A549 (cell line): ENCODE results near the gene RORB. TPM values are rescaled to one million over a fixed set of nuclear protein-coding genes. Genes with fewer than 3 reads are reported as not detected.

Experiments
- ATAC-seq, 2 experiments: fragments of 200-7000 bp in 1 of 2; fragments of >200 bp in 1 of 2; cut with Nextera tagmentation in 1 of 2; cut with Tn5 transposase in 1 of 2; 3 replicates each; pipeline versions ENCODE4 v1.8.0 to v1.9.1; 2018 to 2020; ENCODE audit warnings: mild to moderate bottlenecking in 1 of 2, moderate library complexity in 1 of 2
- CTCF ChIA-PET: fragments of 300-600 bp; sonication (Branson Sonifier 250); formaldehyde crosslinking; extraction: SDS; loops from one replicate; lab custom pipeline; 2021; ENCODE audit warnings: antibody characterized with exemption, inconsistent platforms; lab: Yijun Ruan, JAX
- POLR2A ChIA-PET: fragments of 350-600 bp; formaldehyde crosslinking; extraction: SDS; loops from one replicate; lab custom pipeline; 2021; ENCODE audit warnings: antibody characterized with exemption, inconsistent platforms; lab: Yijun Ruan, JAX
- DNase-seq, 2 experiments: peaks; one replicate each; pipeline versions ENCODE4 v3.0.0 to v3.0.0-alpha.2; 2011 to 2016; ENCODE audit warnings: low read depth in 1 of 2, low spot score in 1 of 2
- FAIRE-seq: peaks from 2 replicates; lab custom pipeline; 2011; peaks lifted over from hg19 to GRCh38; lab: Jason Lieb, UNC
- H3K27ac ChIP-seq, 2 experiments: fragments of >200 bp; sonication (Bioruptor Twin); formaldehyde crosslinking; 3 replicates each; pipeline ENCODE4 v1.5.1; 2016 to 2017
- H3K4me1 ChIP-seq: fragments of >200 bp; sonication (Bioruptor Twin); formaldehyde crosslinking; 3 replicates; pipeline ENCODE4 v1.6.1; 2016
- H3K4me2 ChIP-seq: fragments of >200 bp; sonication (Bioruptor Twin); formaldehyde crosslinking; 3 replicates; pipeline ENCODE4 v1.6.1; 2016
- H3K4me3 ChIP-seq: fragments of >200 bp; sonication (Bioruptor Twin); formaldehyde crosslinking; 3 replicates; pipeline ENCODE4 v1.5.1; 2016
- H3K9me3 ChIP-seq: fragments of >200 bp; sonication (Bioruptor Twin); formaldehyde crosslinking; 3 replicates; pipeline ENCODE4 v1.6.1; 2016
- BCL3 ChIP-seq: fragments of >200 bp; sonication (Bioruptor Twin); formaldehyde crosslinking; IDR thresholded peaks from 3 replicates; pipeline ENCODE4 v1.6.1; 2016
- CBX8 ChIP-seq: fragments of 200-600 bp; sonication (generic); IDR thresholded peaks from 2 replicates; pipeline ENCODE4 v1.6.1; 2016
- CHD4 ChIP-seq: fragments of 200-600 bp; sonication (generic); IDR thresholded peaks from 2 replicates; pipeline ENCODE4 v1.6.1; 2016; ENCODE audit warnings: antibody characterized with exemption, mild to moderate bottlenecking, borderline replicate concordance
- CTCF ChIP-seq: fragments of >200 bp; sonication (Bioruptor Twin); formaldehyde crosslinking; IDR thresholded peaks from 3 replicates; pipeline ENCODE4 v1.5.1; 2016
- EHF ChIP-seq: fragments of 250-450 bp; sonication (Bioruptor Pico); IDR thresholded peaks from 2 replicates; pipeline ENCODE4 v1.5.0; 2020; ENCODE audit warnings: mild to moderate bottlenecking
- EHMT2 ChIP-seq: fragments of 200-600 bp; sonication (generic); IDR thresholded peaks from 2 replicates; pipeline ENCODE4 v1.6.1; 2016; ENCODE audit warnings: antibody characterized with exemption, low read depth, mild to moderate bottlenecking, moderate library complexity
- FOSL2 ChIP-seq, 2 experiments: fragments of 450-650 bp in 1 of 2; fragments of >200 bp in 1 of 2; sonication (Bioruptor Twin) in 1 of 2; formaldehyde crosslinking; IDR thresholded peaks; 2 replicates each; pipeline versions ENCODE4 v1.5.0 to v1.6.1; 2016 to 2020; ENCODE audit warnings: mild to moderate bottlenecking in 1 of 2, moderate library complexity in 1 of 2
- HES2 ChIP-seq: fragments of >200 bp; sonication (Bioruptor Twin); formaldehyde crosslinking; IDR thresholded peaks from 2 replicates; pipeline ENCODE4 v1.6.1; 2016
- HEYL ChIP-seq: fragments of 250-450 bp; sonication (Bioruptor Pico); IDR thresholded peaks from 2 replicates; pipeline ENCODE4 v1.8.0; 2021; ENCODE audit warnings: mild to moderate bottlenecking, moderate library complexity
- HMGXB4 ChIP-seq: fragments of 250-450 bp; sonication (Bioruptor Pico); IDR thresholded peaks from 2 replicates; pipeline ENCODE4 v1.5.0; 2021; ENCODE audit warnings: mild to moderate bottlenecking, moderate library complexity, borderline replicate concordance
- JUN ChIP-seq, 2 experiments: fragments of >200 bp; sonication (Bioruptor Twin); formaldehyde crosslinking; IDR thresholded peaks; 2 replicates in 1 of 2; 3 replicates in 1 of 2; pipeline ENCODE4 v1.6.1; 2016 to 2017
- MYC ChIP-seq: IDR thresholded peaks from 2 replicates; pipeline ENCODE4 v1.6.1; 2012; ENCODE audit warnings: mild to moderate bottlenecking, inconsistent platforms, low read length, improper control_type of control experiment, borderline replicate concordance
- POLR2A ChIP-seq: IDR thresholded peaks from 2 replicates; pipeline ENCODE4 v1.6.1; 2012; ENCODE audit warnings: mild to moderate bottlenecking, low read length
- RAD21 ChIP-seq, 2 experiments: fragments of >200 bp in 1 of 2; sonication (Bioruptor Twin) in 1 of 2; formaldehyde crosslinking in 1 of 2; IDR thresholded peaks in 1 of 2; conservative IDR thresholded peaks in 1 of 2; 2 replicates in 1 of 2; 3 replicates in 1 of 2; pipeline ENCODE4 v1.6.1; 2012 to 2018; ENCODE audit warnings: inconsistent platforms in 1 of 2
- RARB ChIP-seq: fragments of 250-450 bp; sonication (Bioruptor Pico); IDR thresholded peaks from 2 replicates; pipeline ENCODE4 v1.8.0; 2021; ENCODE audit warnings: mild to moderate bottlenecking, moderate library complexity
- RNF2 ChIP-seq: fragments of 200-600 bp; sonication (generic); IDR thresholded peaks from 2 replicates; pipeline ENCODE4 v1.6.1; 2016; ENCODE audit warnings: low read depth, mild to moderate bottlenecking, antibody characterized with exemption, moderate library complexity, borderline replicate concordance
- ZFP36 ChIP-seq: fragments of 450-650 bp; IDR thresholded peaks from 2 replicates; pipeline ENCODE4 v1.6.1; 2014; ENCODE audit warnings: borderline replicate concordance; ENCODE audit not compliant: partially characterized antibody
- WGBS: methylation state at CpG from one replicate; pipeline ENCODE4 v1.1.6; 2017; ENCODE audit errors: missing lambda C conversion rate; 5-methylcytosine and 5-hydroxymethylcytosine counted together
- polyA plus RNA-seq, 4 experiments: library from polyadenylated mRNA; depleted of rRNA in 3 of 4; stranded (reverse); fragments of >200 nt; fragmentation: RNase III in 1 of 4; extraction: RNeasy Plus Mini Kit Qiagen cat#74134 plus additional on column Dnase treatment in 1 of 4; gene quantifications; 2 replicates in 3 of 4; 3 replicates in 1 of 4; pipeline ENCODE4 v1.2.3, GENCODE V29; 2011 to 2017
- TF ChIP-seq, protein P1 (sequence below): IDR thresholded peaks from 2 replicates; pipeline ENCODE4 v1.6.1; 2012; ENCODE audit warnings: low read depth, borderline replicate concordance
- TF ChIP-seq, protein P2 (sequence below): IDR thresholded peaks from 2 replicates; pipeline ENCODE4 v1.6.1; 2012

Gene RORB
- polyA plus RNA-seq, 2 of the 4 experiments (the other 2 are of a cell fraction): not detected

- no peak for TF ChIP-seq RAD21 (conservative IDR thresholded peaks at IDR 0.05 in 1 of 2, IDR thresholded peaks at IDR 0.05 in 1 of 2)
- TF ChIP-seq, all 56 proteins: peak for 0
These were observed 9.7 kb upstream of the RORB start (continued) for GRCh38 chr9:74487395-74487794.

DNA sequence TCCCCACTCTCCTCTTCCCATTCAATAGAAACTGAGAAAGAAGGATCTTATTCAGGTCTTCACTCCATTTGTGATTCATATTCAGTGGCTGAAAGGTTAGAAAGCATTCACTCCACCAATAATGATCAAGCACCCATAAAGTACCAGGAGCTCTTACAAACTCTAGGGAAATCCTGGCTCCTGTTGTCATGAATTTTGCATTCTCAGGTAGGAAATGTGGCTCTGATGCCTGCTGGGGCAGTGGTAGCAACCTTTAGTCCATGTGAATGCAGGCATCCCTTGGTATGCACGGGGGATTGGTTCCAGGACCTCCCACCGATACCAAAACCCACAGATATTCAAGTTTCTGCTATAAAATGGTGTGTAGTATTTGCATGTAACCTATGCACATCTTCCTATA lies 3.6 kb upstream of the RORB start:
- ATAC-seq (no peak), DNase-seq (no peak), FAIRE-seq (no peak)
- CTCF ChIA-PET: interaction anchor here (0.8 to 1.1 kb wide), 2 partner anchors 10 to 23 kb away, joined by 3 read pairs; no protein-coding TSS in a partner anchor
- peaks cover 7% of the 10 kb centered on the region; the same call in 2 of the 3 replicates for H3K4me1 ChIP-seq
- H3K27ac ChIP-seq: no peak overlapping the region
- H3K9me3 ChIP-seq: no peaks in the 10 kb centered on the region
- no peak overlapping the region for H3K4me3 ChIP-seq
- H3K4me2 ChIP-seq: no peak overlapping the region
- TF ChIP-seq CBX8 (no peak), RNF2 (no peak), ZFP36 (no peak), HES2 (no peak), JUN (IDR thresholded peaks at IDR 0.05) (no peak)
- TF ChIP-seq, all 56 proteins: peak for 0
- POLR2A ChIA-PET: no interaction called here
- 0% methylated on average over 2 of the region's 2 CpGs for WGBS

GRCh38 chr9:74494490-74494889 lies 2.6 kb upstream of the RORB start:
- no peak for DNase-seq
- Histone ChIP-seq H3K4me1 (peaks cover 10% of the 10 kb centered on the region; the same call in 2 of the 3 replicates), H3K27ac (no peak overlapping the region), H3K9me3 (no peaks in the 10 kb centered on the region), H3K4me3 (no peak overlapping the region), H3K4me2 (no peak overlapping the region)
- no peak for ATAC-seq
- POLR2A ChIA-PET: no interaction called here
- CTCF ChIA-PET: interaction anchor here (1.1 kb wide), 1 partner anchor 24 kb away, joined by 3 read pairs; no protein-coding TSS in a partner anchor
- no peak for FAIRE-seq
- TF ChIP-seq CHD4: no peak
- no peak for TF ChIP-seq RNF2
- no peak for TF ChIP-seq FOSL2 (IDR thresholded peaks at IDR 0.05)
- no peak for TF ChIP-seq FOSL2 (CRISPR knock-in tag; IDR thresholded peaks at IDR 0.05)
- TF ChIP-seq BCL3: no peak
- TF ChIP-seq EHF (CRISPR knock-in tag): no peak
- TF ChIP-seq MYC: no peak
- no peak for TF ChIP-seq HEYL (CRISPR knock-in tag)
- TF ChIP-seq, protein P1, sequence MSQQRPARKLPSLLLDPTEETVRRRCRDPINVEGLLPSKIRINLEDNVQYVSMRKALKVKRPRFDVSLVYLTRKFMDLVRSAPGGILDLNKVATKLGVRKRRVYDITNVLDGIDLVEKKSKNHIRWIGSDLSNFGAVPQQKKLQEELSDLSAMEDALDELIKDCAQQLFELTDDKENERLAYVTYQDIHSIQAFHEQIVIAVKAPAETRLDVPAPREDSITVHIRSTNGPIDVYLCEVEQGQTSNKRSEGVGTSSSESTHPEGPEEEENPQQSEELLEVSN: no peak
- no peak for TF ChIP-seq EHMT2
- no peak for TF ChIP-seq RAD21 (conservative IDR thresholded peaks at IDR 0.05 in 1 of 2, IDR thresholded peaks at IDR 0.05 in 1 of 2)
- TF ChIP-seq HES2: no peak
- no peak for TF ChIP-seq CTCF
- no peak for TF ChIP-seq POLR2A
- TF ChIP-seq HMGXB4 (CRISPR knock-in tag): no peak
- no peak for TF ChIP-seq RARB (CRISPR knock-in tag)
- TF ChIP-seq, protein P2, sequence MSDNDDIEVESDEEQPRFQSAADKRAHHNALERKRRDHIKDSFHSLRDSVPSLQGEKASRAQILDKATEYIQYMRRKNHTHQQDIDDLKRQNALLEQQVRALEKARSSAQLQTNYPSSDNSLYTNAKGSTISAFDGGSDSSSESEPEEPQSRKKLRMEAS: no peak
- 80% methylated on average over 1 of the region's 1 CpG for WGBS
